ENCODE results near the gene EPHB3. TPM values are rescaled to one million over a fixed set of nuclear protein-coding genes. Genes with fewer than 3 reads are reported as not detected.

Gene EPHB3
- total RNA-seq, 1 donor from 2014 or later, result 17.7 TPM

GRCh38 chr3:184563561-184563925 is 2.0 kb downstream of the EPHB3 start:
- Histone ChIP-seq H3K36me3 (no peaks in the 10 kb centered on the region), H3K27me3 (no peaks in the 10 kb centered on the region), H3K9me3 (no peaks in the 10 kb centered on the region), H3K4me1 (peaks cover 59% of the 10 kb centered on the region), H3K4me3 (peak overlapping the region; percentile 72 to 75), H3K27ac (peak overlapping the region; percentile 87)
- TF ChIP-seq POLR2AphosphoS5 (IDR thresholded peaks at IDR 0.05; ENCODE audit: insufficient read depth in 1 of 2, low read depth in 1 of 2) (no peak), CTCF (IDR thresholded peaks at IDR 0.05) (no peak), POLR2A (IDR thresholded peaks at IDR 0.05) (no peak)
- intact Hi-C loops (cut with DNase I), result no loop called here
- no peak for DNase-seq (ENCODE audit: extremely low spot score in 2 of 2)

DNA sequence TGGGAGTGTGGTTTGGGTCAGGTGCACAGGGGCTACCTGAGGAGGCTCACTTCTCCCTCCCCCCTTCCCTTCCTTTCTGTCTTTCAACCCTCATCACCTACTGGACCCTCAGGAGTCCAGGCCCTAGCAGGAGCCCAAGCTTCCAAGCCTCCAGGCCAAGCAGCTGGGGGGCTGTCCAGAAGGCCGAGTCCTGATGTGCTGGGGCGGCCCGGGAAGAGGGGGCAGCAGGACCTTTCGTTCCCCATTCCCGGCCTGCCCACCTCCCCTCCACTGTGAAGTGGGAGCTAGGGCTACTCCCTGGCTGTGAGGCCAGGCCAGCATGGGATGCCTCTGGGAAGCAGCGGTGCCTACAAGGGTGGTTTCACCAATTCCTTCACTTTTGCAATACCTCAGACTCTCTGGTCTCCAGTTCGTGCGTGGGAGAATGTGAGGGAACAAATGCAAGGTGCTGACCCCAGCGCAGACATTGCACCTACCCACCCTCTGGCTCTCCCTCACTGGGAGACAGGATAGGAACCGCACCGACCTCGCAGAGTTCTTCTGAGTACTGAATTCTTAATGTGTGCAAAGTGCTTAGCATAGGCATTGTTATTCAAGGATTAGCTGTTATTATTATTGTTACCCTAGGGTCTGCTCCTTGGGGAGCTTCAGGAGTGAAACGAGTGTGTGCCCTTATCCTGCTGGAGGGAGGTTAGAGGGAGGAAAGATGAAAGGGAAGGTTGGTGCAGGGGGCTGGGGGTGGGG is 2.5 kb downstream of the EPHB3 start:
- TF ChIP-seq POLR2AphosphoS5 (IDR thresholded peaks at IDR 0.05; ENCODE audit: insufficient read depth in 1 of 2, low read depth in 1 of 2), result no peak
- no peak for TF ChIP-seq CTCF (IDR thresholded peaks at IDR 0.05)
- TF ChIP-seq POLR2A (IDR thresholded peaks at IDR 0.05), result no peak
- peak overlapping the region; percentile 72 to 75 for H3K4me3 ChIP-seq
- no peaks in the 10 kb centered on the region for H3K27me3 ChIP-seq
- no peaks in the 10 kb centered on the region for H3K9me3 ChIP-seq
- peaks cover 59% of the 10 kb centered on the region for H3K4me1 ChIP-seq
- intact Hi-C loops (cut with DNase I), result no loop called here
- H3K27ac ChIP-seq, result peak overlapping the region; percentile 87
- no peaks in the 10 kb centered on the region for H3K36me3 ChIP-seq
- no peak for DNase-seq (ENCODE audit: extremely low spot score in 2 of 2)

- TF ChIP-seq POLR2AphosphoS5 (IDR thresholded peaks at IDR 0.05; ENCODE audit: insufficient read depth in 1 of 2, low read depth in 1 of 2) (no peak), POLR2A (IDR thresholded peaks at IDR 0.05) (no peak), CTCF (IDR thresholded peaks at IDR 0.05) (no peak)
- Histone ChIP-seq H3K27ac (peak overlapping the region; percentile 87), H3K36me3 (no peaks in the 10 kb centered on the region), H3K9me3 (no peaks in the 10 kb centered on the region), H3K27me3 (no peaks in the 10 kb centered on the region), H3K4me3 (peak overlapping the region; percentile 72 to 75), H3K4me1 (peaks cover 66% of the 10 kb centered on the region)
- intact Hi-C loops (cut with DNase I), result loop anchor here (5.0 kb wide), 1 partner anchor 37 kb away; no protein-coding TSS in a partner anchor
- DNase-seq (ENCODE audit: extremely low spot score in 2 of 2), result no peak
These were observed 3.2 kb downstream of the EPHB3 start for GRCh38 chr3:184564685-184565385.

DNA sequence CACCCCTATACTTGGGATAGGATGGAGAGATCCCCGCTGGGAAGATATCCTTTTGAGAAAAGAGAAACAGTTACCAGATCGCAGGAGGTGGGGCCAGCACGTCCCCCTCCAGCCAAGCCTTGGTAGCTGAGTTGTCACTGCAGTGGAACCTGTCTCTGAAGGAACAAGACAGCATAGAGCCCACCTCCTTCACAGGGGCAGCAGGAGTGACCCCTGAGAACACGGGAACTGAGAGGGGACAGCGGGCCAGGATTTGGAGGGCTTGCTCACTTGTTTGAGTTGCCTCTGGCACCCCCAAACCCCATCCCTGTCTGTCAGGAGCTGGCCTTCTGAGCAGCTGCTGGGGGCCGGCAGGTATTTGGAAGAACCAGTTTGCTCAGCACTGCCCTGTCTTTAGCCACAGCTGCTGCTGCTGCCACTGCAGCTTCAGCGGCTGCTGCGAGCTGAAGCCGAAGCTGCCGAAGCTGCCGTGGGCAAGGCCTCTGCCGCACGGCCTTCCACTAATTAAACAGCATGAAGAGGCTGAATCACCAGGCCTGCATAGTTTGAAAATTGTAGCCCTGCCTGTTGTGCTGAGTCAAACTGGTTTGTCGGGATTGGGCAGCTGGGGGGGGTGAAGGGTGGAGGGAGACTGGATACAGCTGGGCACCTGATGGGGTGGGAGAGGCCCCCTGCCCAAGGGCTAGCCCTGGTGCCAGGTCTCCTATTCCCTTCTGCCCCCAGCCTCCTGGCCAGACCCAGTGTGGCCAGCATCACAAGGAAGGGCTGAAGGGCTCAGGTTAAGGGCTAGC is 4.0 kb downstream of the EPHB3 start:
- H3K4me1 ChIP-seq, result peaks cover 72% of the 10 kb centered on the region
- peak overlapping the region; percentile 40 to 75 for H3K4me3 ChIP-seq
- TF ChIP-seq POLR2A (IDR thresholded peaks at IDR 0.05) (no peak), POLR2AphosphoS5 (IDR thresholded peaks at IDR 0.05; ENCODE audit: insufficient read depth in 1 of 2, low read depth in 1 of 2) (peak; percentile 64 to 75)
- no peaks in the 10 kb centered on the region for H3K9me3 ChIP-seq
- no peaks in the 10 kb centered on the region for H3K36me3 ChIP-seq
- H3K27ac ChIP-seq, result peak overlapping the region; percentile 87
- no peak for DNase-seq (ENCODE audit: extremely low spot score in 2 of 2)
- no peaks in the 10 kb centered on the region for H3K27me3 ChIP-seq
- intact Hi-C loops (cut with DNase I), result loop anchor here (5.0 kb wide), 1 partner anchor 37 kb away; no protein-coding TSS in a partner anchor
